IPS-18c (cell line): ENCODE measurements around the gene WAC.
"Not testable (repeated sequence)": the region's sequence is repeated elsewhere in the genome, so short reads cannot be mapped to it uniquely, and the experiment has no call there.

ENCODE experiments used
- H3K4me3 ChIP-seq: 2 replicates; pipeline ENCODE4 v1.7.0; 2013; ENCODE audit warnings: low read depth, mild to moderate bottlenecking, low read length, moderate library complexity; ENCODE audit not compliant: insufficient read depth
- H3K9me3 ChIP-seq: one replicate; pipeline ENCODE4 v1.6.1; 2013; ENCODE audit warnings: mild to moderate bottlenecking, low read length, moderate library complexity; ENCODE audit not compliant: control insufficient read depth, insufficient read depth

Gene WAC

GRCh38 chr10:28585076-28585475 lies 52.2 kb downstream of the WAC start:
- Histone ChIP-seq H3K4me3 (no peak overlapping the region), H3K9me3 (no peaks in the 10 kb centered on the region)

GRCh38 chr10:28586176-28586575 lies 53.3 kb downstream of the WAC start:
- Histone ChIP-seq H3K4me3 (no peak overlapping the region), H3K9me3 (no peaks in the 10 kb centered on the region)

- Histone ChIP-seq H3K9me3 (no peaks in the 10 kb centered on the region), H3K4me3 (no peak overlapping the region)
Measured at GRCh38 chr10:28587270-28587969, 54.5 kb downstream of the WAC start.

- Histone ChIP-seq H3K9me3 (no peaks in the 10 kb centered on the region), H3K4me3 (no peak overlapping the region)
Measured at GRCh38 chr10:28587970-28588290, 55.0 kb downstream of the WAC start.

- no peaks in the 10 kb centered on the region for H3K9me3 ChIP-seq
- no peak overlapping the region for H3K4me3 ChIP-seq
Measured at GRCh38 chr10:28592953-28593352, 60.0 kb downstream of the WAC start.

GRCh38 chr10:28593811-28594210 lies 60.9 kb downstream of the WAC start:
- no peaks in the 10 kb centered on the region for H3K9me3 ChIP-seq
- H3K4me3 ChIP-seq: no peak overlapping the region

- H3K9me3 ChIP-seq: no peaks in the 10 kb centered on the region
- no peak overlapping the region for H3K4me3 ChIP-seq
Measured at GRCh38 chr10:28594406-28594805, 61.5 kb downstream of the WAC start.

- Histone ChIP-seq H3K4me3 (no peak overlapping the region), H3K9me3 (no peaks in the 10 kb centered on the region)
Measured at GRCh38 chr10:28595613-28596012, 62.7 kb downstream of the WAC start.

- H3K9me3 ChIP-seq: no peaks in the 10 kb centered on the region
- H3K4me3 ChIP-seq: no peak overlapping the region
Measured at GRCh38 chr10:28600056-28600455, 67.1 kb downstream of the WAC start.

GRCh38 chr10:28601012-28601411 lies 68.1 kb downstream of the WAC start:
- Histone ChIP-seq H3K9me3 (no peaks in the 10 kb centered on the region), H3K4me3 (no peak overlapping the region)

GRCh38 chr10:28604567-28605536 lies 71.9 kb downstream of the WAC start:
- Histone ChIP-seq H3K9me3 (no peaks in the 10 kb centered on the region), H3K4me3 (no peak overlapping the region)

- Histone ChIP-seq H3K9me3 (no peaks in the 10 kb centered on the region), H3K4me3 (no peak overlapping the region)
Measured at GRCh38 chr10:28606568-28606967, 73.7 kb downstream of the WAC start.

GRCh38 chr10:28609636-28610035 lies 76.7 kb downstream of the WAC start:
- H3K4me3 ChIP-seq: not testable (repeated sequence)

GRCh38 chr10:28612877-28613276 lies 80.0 kb downstream of the WAC start:
- H3K4me3 ChIP-seq: no peak overlapping the region
- no peaks in the 10 kb centered on the region for H3K9me3 ChIP-seq

More at GRCh38 chr10:28609636-28610035, 76.7 kb downstream of the WAC start:
- H3K9me3 ChIP-seq: not testable (repeated sequence)

- H3K4me3 ChIP-seq: no peak overlapping the region
- no peaks in the 10 kb centered on the region for H3K9me3 ChIP-seq
Measured at GRCh38 chr10:28616514-28616913, 83.6 kb downstream of the WAC start.

GRCh38 chr10:28619455-28619854 lies 86.5 kb downstream of the WAC start:
- no peaks in the 10 kb centered on the region for H3K9me3 ChIP-seq

GRCh38 chr10:28620251-28620650 lies 87.3 kb downstream of the WAC start:
- no peaks in the 10 kb centered on the region for H3K9me3 ChIP-seq
- H3K4me3 ChIP-seq: no peak overlapping the region

More at GRCh38 chr10:28619455-28619854, 86.5 kb downstream of the WAC start:
- no peak overlapping the region for H3K4me3 ChIP-seq

GRCh38 chr10:28623483-28623882 lies 90.6 kb downstream of the WAC start:
- no peaks in the 10 kb centered on the region for H3K9me3 ChIP-seq

More at GRCh38 chr10:28623483-28623882, 90.6 kb downstream of the WAC start:
- no peak overlapping the region for H3K4me3 ChIP-seq
